Colonic mucosa (tissue), 4 donors: ENCODE measurements around the gene UBE2D2. TPM values are rescaled to one million over a fixed set of nuclear protein-coding genes. Genes with fewer than 3 reads are reported as not detected.

Experiments used
- DNase-seq: peaks from one replicate; pipeline ENCODE4 v3.0.0-alpha.2; 2020
- H3K27ac ChIP-seq: fragments of 200-600 bp; one replicate; pipeline ENCODE4 v1.8.0; 2021
- H3K27me3 ChIP-seq: fragments of 200-600 bp; one replicate; pipeline ENCODE4 v1.8.0; 2021
- H3K36me3 ChIP-seq: fragments of 200-600 bp; one replicate; pipeline ENCODE4 v1.8.0; 2021
- H3K4me1 ChIP-seq: fragments of 200-600 bp; one replicate; pipeline ENCODE4 v1.8.0; 2021; ENCODE audit warnings: mild to moderate bottlenecking
- H3K4me3 ChIP-seq: fragments of 200-600 bp; one replicate; pipeline ENCODE4 v1.8.0; 2021
- H3K9ac ChIP-seq, 2 donors: one replicate each; pipeline ENCODE4 v1.7.0; 2013; ENCODE audit warnings: control low read depth in 2 of 2, low read depth in 2 of 2, low read length in 2 of 2
- H3K9me3 ChIP-seq: fragments of 200-600 bp; one replicate; pipeline ENCODE4 v1.8.0; 2021
- CTCF ChIP-seq: fragments of 200-600 bp; IDR thresholded peaks from one replicate; pipeline ENCODE4 v1.8.0; 2022; ENCODE audit warnings: antibody characterized with exemption, mild to moderate bottlenecking
- intact Hi-C: fragments of 100-400 bp; cut with DNase I; formaldehyde crosslinking; loops from one replicate; pipeline ENCODE4 v1.14.1; 2022
- total RNA-seq, 2 donors: library from RNA; stranded (reverse); fragmentation: NEBNext Ultra II Directional in 1 of 2; extraction: Animal tissue kit (Norgen Biotek cat#: 25700) in 1 of 2; gene quantifications; one replicate each; pipeline ENCODE4 v1.2.1, GENCODE V29; 2021
- donor health status: healthy.
- donor health status: DM: no; HTN: no; CAD: no.
- donor health status: DM: no; HTN: no; CAD: no.

Gene UBE2D2
- total RNA-seq, 2 donors from 2014 or later: 146 to 155 TPM

- intact Hi-C loops: no loop called here
- no peak for TF ChIP-seq CTCF
- no peak overlapping the region for H3K4me3 ChIP-seq
- DNase-seq: peak; percentile 94
- H3K9ac ChIP-seq: peak overlapping the region; percentile 41 to 81
- H3K4me1 ChIP-seq: peaks cover 21% of the 10 kb centered on the region
- H3K9me3 ChIP-seq: no peaks in the 10 kb centered on the region
- peak overlapping the region; percentile 78 for H3K27ac ChIP-seq
- H3K36me3 ChIP-seq: no peaks in the 10 kb centered on the region
- H3K27me3 ChIP-seq: no peaks in the 10 kb centered on the region
These were observed 82.0 kb downstream of the UBE2D2 start for GRCh38 chr5:139642891-139643871.

- peaks cover 13% of the 10 kb centered on the region for H3K4me1 ChIP-seq
- no peak for TF ChIP-seq CTCF
- intact Hi-C loops: no loop called here
- H3K4me3 ChIP-seq: no peak overlapping the region
- DNase-seq: peak; percentile 48
- peak overlapping the region; percentile 78 for H3K27ac ChIP-seq
- H3K36me3 ChIP-seq: no peaks in the 10 kb centered on the region
- H3K27me3 ChIP-seq: no peaks in the 10 kb centered on the region
- H3K9ac ChIP-seq: peak overlapping the region in 1 of 2 donors; percentile 81
- no peaks in the 10 kb centered on the region for H3K9me3 ChIP-seq
These were observed 82.9 kb downstream of the UBE2D2 start for GRCh38 chr5:139644001-139644456.

- no peaks in the 10 kb centered on the region for H3K9me3 ChIP-seq
- no peak overlapping the region for H3K27ac ChIP-seq
- no peak overlapping the region for H3K4me3 ChIP-seq
- intact Hi-C loops: no loop called here
- H3K4me1 ChIP-seq: peaks cover 11% of the 10 kb centered on the region
- DNase-seq: peak; percentile 18
- TF ChIP-seq CTCF: no peak
- H3K27me3 ChIP-seq: no peaks in the 10 kb centered on the region
- H3K36me3 ChIP-seq: no peaks in the 10 kb centered on the region
- H3K9ac ChIP-seq: no peak overlapping the region
These were observed 83.7 kb downstream of the UBE2D2 start for GRCh38 chr5:139644646-139645429.

- peaks cover 15% of the 10 kb centered on the region for H3K4me1 ChIP-seq
- H3K36me3 ChIP-seq: no peaks in the 10 kb centered on the region
- no peak overlapping the region for H3K4me3 ChIP-seq
- no peak for DNase-seq
- H3K9ac ChIP-seq: no peak overlapping the region
- intact Hi-C loops: no loop called here
- no peaks in the 10 kb centered on the region for H3K27me3 ChIP-seq
- H3K9me3 ChIP-seq: no peaks in the 10 kb centered on the region
- no peak for TF ChIP-seq CTCF
- H3K27ac ChIP-seq: no peak overlapping the region
These were observed 84.3 kb downstream of the UBE2D2 start for GRCh38 chr5:139645430-139645871.

GRCh38 chr5:139646111-139646510 lies 85.0 kb downstream of the UBE2D2 start:
- intact Hi-C loops: no loop called here
- no peaks in the 10 kb centered on the region for H3K27me3 ChIP-seq
- peak; percentile 18 for DNase-seq
- H3K4me3 ChIP-seq: no peak overlapping the region
- TF ChIP-seq CTCF: no peak
- H3K4me1 ChIP-seq: peaks cover 22% of the 10 kb centered on the region
- no peaks in the 10 kb centered on the region for H3K36me3 ChIP-seq
- H3K9ac ChIP-seq: no peak overlapping the region
- no peak overlapping the region for H3K27ac ChIP-seq
- no peaks in the 10 kb centered on the region for H3K9me3 ChIP-seq
